IPS-11a (cell line): ENCODE data around the gene MYH2.
"Not testable (repeated sequence)": the region's sequence is repeated elsewhere in the genome, so short reads cannot be mapped to it uniquely, and the experiment has no call there.

Source experiments
- H3K4me3 ChIP-seq: one replicate; pipeline ENCODE4 v1.5.1; 2013; ENCODE audit warnings: low read depth, low read length, control low read depth

Gene MYH2

GRCh38 chr17:10549096-10549842 lies at the start of gene MYH2:
Gene MYH2 (minus strand): TSS chr17:10549658. CDS start chr17:10547920, 1,738 bp downstream.
- no peak within 1 kb of the TSS for H3K4me3 ChIP-seq

DNA sequence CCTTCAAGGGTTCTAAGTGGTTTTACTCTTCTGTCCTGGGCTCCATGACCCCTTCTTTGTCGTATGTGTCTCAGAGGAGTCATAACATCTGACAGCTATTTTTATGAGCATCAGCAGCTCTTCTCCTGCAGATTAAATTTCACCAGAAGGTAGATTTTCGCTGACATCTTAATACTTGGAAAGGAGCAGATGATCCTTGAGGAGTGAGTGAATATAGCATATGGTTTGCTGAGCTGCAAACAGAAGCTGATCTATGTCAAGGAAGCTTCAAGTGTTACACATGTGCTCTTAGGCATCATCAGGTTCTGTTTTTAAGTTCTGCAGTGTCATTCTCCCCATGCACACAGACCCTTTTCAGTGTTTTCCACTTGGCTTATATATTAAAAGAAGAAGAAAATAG lies 49.2 kb upstream of the MYH2 start:
- H3K4me3 ChIP-seq = no peak overlapping the region

- no peak overlapping the region for H3K4me3 ChIP-seq
Observed at GRCh38 chr17:10589553-10590145, 40.2 kb upstream of the MYH2 start.

GRCh38 chr17:10585529-10585928 lies 36.1 kb upstream of the MYH2 start:
- H3K4me3 ChIP-seq = no peak overlapping the region

GRCh38 chr17:10583834-10584233 lies 34.4 kb upstream of the MYH2 start:
- no peak overlapping the region for H3K4me3 ChIP-seq

GRCh38 chr17:10579270-10579669 lies 29.8 kb upstream of the MYH2 start:
- no peak overlapping the region for H3K4me3 ChIP-seq

DNA sequence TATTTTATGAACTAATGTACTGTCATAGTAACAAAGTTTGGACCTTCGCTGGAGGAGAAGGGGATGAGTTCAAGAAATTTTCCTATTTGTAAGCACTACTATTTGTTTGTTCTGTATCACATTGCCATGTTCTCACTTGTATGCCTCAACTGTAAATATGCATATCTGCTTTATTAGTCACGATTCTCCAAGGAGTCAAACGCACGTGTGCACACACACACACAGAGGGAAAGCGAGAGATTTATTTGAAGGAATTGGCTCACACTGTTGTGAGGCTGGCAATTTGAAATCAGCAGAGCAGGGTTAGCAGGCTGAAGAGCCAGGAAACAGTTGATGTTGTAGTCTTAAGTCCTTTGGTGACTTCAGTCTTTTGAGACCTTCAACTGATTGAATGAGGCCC lies 24.9 kb upstream of the MYH2 start:
- H3K4me3 ChIP-seq = no peak overlapping the region

DNA sequence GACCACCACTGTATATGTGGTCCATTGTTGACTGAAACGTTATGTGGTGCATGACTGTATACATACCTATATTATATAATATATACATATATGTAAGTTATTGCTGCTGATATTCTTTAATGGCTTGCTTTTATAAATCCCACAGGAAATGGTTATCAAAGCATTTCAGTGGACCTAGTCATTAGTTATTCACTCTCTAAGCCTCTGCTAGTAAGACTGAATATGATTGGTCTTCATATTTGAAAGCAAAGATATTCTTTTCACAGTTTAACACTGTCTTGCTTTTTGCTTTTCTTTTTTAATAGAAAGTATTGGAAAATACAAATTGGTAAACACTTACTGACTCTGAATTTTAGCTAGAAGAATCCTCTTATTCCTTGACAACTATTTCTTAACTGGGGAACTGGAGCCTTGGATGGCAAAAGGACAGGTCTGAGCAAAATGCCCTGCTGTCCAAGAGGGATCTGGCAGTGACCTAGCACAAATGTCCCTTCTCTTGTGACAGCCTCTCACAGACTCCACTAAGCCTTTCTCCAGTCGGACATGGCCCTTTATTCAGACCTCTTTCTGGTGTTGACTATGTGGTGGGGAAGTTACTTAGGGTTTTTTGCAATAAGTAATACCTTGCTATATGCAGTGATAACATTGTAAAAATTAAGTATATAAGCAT lies 14.7 kb upstream of the MYH2 start:
- no peak overlapping the region for H3K4me3 ChIP-seq

DNA sequence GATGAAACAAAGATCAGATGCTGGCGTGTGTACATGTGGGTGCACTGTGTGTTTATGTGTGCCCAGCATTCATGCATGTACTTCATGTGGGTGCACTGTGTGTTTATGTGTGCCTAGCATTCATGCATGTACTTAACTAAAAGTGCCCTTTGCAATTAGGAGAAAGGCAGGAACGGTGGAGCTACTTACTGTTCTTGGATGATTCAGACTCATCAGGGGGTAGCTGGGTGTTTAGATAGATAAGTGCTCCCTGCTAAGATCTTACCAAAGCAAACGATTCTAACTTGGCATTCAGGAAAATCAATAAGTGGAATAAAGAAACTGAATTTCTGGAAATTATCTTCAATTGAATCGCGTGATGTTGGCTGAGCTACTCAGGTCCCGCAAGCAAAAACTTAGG lies 8.6 kb upstream of the MYH2 start:
- no peak overlapping the region for H3K4me3 ChIP-seq

DNA sequence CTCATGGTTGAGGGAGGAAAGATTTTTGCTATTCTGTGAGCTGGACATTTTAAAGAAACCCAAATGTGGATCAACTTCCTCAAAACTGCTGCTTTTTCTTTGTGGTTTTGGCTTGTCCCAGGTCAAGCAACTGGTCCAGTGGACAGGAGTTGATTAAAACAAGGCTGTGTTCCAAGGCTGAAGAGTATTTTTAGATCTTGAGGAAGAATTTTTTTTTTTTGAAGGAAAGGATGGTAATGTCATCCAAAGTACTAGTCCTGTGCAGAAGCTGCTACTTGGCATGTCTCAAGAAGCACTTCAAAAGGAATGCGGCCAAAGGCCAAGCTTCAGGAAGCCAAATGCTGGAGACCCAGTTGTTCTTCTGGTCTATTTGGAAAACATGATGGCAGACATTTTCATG lies 8.0 kb upstream of the MYH2 start:
- H3K4me3 ChIP-seq = no peak overlapping the region

- no peak overlapping the region for H3K4me3 ChIP-seq
Observed at GRCh38 chr17:10556301-10557005, 7.0 kb upstream of the MYH2 start.

- no peak overlapping the region for H3K4me3 ChIP-seq
Observed at GRCh38 chr17:10550014-10550413, 556 bp upstream of the MYH2 start.

DNA sequence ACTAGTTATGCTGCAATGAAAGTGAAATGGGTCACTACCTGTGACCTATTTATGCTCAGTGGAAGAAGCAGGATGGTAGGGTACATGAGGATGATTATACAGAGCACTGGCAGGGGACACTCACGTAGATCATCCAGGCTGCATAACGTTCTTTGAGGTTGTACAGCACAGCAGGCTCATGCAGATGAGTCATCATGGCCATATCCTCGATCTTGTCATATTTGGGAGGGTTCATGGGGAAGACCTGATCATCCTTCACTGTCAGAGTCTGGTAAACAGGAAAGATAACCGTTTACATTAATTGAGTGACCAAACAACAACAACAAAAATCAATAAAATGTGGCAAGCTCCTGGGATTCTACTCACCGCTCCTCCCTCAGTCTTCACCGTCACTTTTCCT lies 2.1 kb downstream of the MYH2 start:
- H3K4me3 ChIP-seq = no peak overlapping the region

- not testable (repeated sequence) for H3K4me3 ChIP-seq
Observed at GRCh38 chr17:10543486-10543885, 6.0 kb downstream of the MYH2 start.

DNA sequence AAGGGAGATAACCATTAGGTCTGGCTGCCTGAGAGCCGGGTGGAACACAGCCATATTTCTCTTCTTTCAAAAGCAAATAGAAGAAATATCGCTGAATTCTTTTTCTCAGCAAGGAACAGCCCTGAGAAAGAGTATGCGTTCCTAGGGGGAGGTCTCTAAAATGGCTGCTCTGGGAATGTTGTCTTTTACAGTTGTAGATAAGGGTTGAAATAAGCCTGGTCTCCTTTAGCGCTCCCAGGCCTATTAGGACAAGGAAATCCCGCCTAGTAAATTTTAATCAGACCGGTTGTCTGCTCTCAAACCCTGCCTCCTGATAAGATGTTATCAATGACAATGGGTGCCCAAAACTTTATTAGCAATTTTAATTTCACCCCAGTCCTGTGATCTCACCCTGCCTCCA lies 8.3 kb downstream of the MYH2 start:
- H3K4me3 ChIP-seq = not testable (repeated sequence)

DNA sequence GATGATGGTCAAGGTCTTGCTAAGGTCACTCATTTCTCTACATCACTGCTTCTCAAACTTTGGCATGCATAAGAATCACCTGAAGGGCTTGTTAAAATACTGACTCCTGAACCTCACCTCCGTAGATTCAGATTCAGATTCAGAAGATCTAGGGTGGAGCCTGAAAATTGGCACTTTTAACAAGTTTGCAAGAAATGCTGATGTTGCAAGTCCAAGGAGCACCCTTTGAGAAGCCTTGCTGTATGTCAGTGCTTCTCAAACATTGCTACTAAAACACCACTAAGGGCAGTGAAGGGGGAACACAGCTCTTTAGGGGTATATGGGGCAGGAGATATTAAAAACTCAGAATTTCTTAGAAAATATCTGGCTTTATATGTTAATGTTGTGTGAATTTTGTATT lies 17.4 kb downstream of the MYH2 start:
- no peak overlapping the region for H3K4me3 ChIP-seq

DNA sequence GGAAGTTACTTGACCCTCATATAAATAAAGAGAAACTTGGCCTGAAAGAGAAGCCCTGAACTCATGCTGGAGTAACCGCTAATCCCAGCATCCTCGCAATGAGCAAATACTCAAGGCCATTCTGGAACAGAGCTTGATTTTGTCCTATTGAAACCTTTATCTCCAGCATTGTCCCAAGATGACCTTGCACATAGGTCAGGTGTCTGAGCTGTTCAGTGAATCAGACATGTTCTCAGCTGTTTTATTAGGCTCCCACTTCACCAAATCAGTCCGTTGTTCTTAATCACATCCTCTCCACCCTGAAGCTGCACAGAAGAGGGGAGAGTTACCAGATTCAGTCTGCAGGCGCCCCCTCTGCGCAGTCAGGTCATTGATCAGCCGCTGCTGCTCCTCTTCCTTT lies 22.0 kb downstream of the MYH2 start:
- H3K4me3 ChIP-seq = no peak overlapping the region

- H3K4me3 ChIP-seq = no peak overlapping the region
Observed at GRCh38 chr17:10526517-10526916, 22.9 kb downstream of the MYH2 start.

GRCh38 chr17:10523064-10523463 lies 26.4 kb downstream of the MYH2 start:
- H3K4me3 ChIP-seq = no peak overlapping the region

- H3K4me3 ChIP-seq = no peak overlapping the region
Observed at GRCh38 chr17:10521949-10522348, 27.5 kb downstream of the MYH2 start.

DNA sequence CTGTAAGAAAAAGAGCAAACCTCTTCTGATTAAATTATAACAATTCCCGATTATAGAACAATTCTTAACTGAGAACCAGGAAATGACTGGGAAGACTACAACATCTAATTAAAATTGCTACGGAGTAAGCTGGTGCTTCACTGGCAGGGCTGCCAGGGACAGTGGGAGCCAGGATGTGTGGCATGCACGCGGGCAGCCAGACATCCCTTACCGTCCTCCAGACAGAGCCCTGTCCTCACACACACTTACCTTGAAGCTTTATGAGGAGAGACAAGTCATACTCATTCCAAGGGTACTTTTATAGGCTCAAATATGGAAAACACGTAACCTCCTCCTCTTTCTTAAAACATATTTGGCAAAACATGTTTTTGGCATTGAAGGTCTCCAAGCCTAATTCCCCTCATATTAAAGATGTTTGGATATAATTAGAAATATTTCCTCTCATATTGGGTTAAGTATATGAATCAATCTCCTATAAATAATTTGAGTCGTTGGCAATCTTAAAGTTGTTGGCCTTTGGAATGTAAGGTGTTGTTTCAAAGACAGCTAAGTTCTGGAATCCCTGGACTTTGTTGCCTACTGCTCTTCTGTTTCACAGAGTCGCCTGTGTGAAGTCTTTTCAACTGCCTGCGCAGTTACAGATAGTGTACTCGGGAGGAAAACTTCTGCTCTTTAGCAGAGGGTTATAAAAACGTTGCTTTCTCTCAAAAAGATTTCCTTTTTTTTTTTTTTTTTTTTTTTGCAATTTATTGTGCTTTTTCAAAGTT lies 31.0 kb downstream of the MYH2 start, which contains the start of gene MYH1:
Gene MYH1 (minus strand): TSS at position 272 of the 767 bp plus-strand sequence. CDS start 1,900 bp downstream, outside the sequence.
- H3K4me3 ChIP-seq = no peak within 1 kb of the TSS
